Ammon's horn (tissue), 1 donor: ENCODE measurements around the gene NRAP.

ENCODE experiments used
- DNase-seq: peaks from one replicate; pipeline ENCODE4 v3.0.0-alpha.2; 2016; ENCODE audit warnings: low spot score

NRAP gene

GRCh38 chr10:113609704-113610108 is 54.1 kb downstream of the NRAP start:
- DNase-seq, result no peak

- no peak for DNase-seq
These were observed 58.4 kb downstream of the NRAP start for GRCh38 chr10:113605268-113605978.

- DNase-seq, result no peak
These were observed 59.3 kb downstream of the NRAP start for GRCh38 chr10:113604572-113604971.

- no peak for DNase-seq
These were observed 60.6 kb downstream of the NRAP start for GRCh38 chr10:113603057-113603777.

- no peak for DNase-seq
These were observed 63.3 kb downstream of the NRAP start for GRCh38 chr10:113600569-113600968.

GRCh38 chr10:113594652-113595051 is 69.2 kb downstream of the NRAP start:
- no peak for DNase-seq

GRCh38 chr10:113592380-113592779 is 71.5 kb downstream of the NRAP start:
- no peak for DNase-seq

GRCh38 chr10:113590581-113590980 is 73.3 kb downstream of the NRAP start:
- DNase-seq, result no peak

GRCh38 chr10:113589201-113589770 is 74.6 kb downstream of the NRAP start:
- no peak for DNase-seq

GRCh38 chr10:113585949-113586348 is 77.9 kb downstream of the NRAP start:
- DNase-seq, result no peak

GRCh38 chr10:113583571-113583970 is 80.3 kb downstream of the NRAP start:
- no peak for DNase-seq

GRCh38 chr10:113581092-113581491 is 82.7 kb downstream of the NRAP start:
- DNase-seq, result no peak

GRCh38 chr10:113578773-113579172 is 85.1 kb downstream of the NRAP start:
- DNase-seq, result no peak

- no peak for DNase-seq
These were observed 87.0 kb downstream of the NRAP start for GRCh38 chr10:113576852-113577251.

- DNase-seq, result no peak
These were observed 90.5 kb downstream of the NRAP start for GRCh38 chr10:113573368-113573767.

- DNase-seq, result no peak
These were observed 91.1 kb downstream of the NRAP start for GRCh38 chr10:113572520-113573290.

GRCh38 chr10:113569576-113569975 is 94.3 kb downstream of the NRAP start:
- no peak for DNase-seq

- no peak for DNase-seq
These were observed 97.0 kb downstream of the NRAP start for GRCh38 chr10:113566888-113567287.

GRCh38 chr10:113565364-113565763 is 98.5 kb downstream of the NRAP start:
- DNase-seq, result no peak

GRCh38 chr10:113563306-113564088 is 100.3 kb downstream of the NRAP start:
- peak; percentile 86 for DNase-seq

GRCh38 chr10:113562704-113563103 is 101.1 kb downstream of the NRAP start:
- no peak for DNase-seq

- no peak for DNase-seq
These were observed 101.8 kb downstream of the NRAP start for GRCh38 chr10:113562069-113562468.
